NCI-H2196 (cell line): Measurements from ENCODE around the gene ERN1.

ENCODE experiments used
- DNase-seq: peaks from one replicate; lab custom pipeline; 2025; ENCODE audit not compliant: unreplicated experiment; lab: John Stamatoyannopoulos, UW

The ERN1 gene

DNA sequence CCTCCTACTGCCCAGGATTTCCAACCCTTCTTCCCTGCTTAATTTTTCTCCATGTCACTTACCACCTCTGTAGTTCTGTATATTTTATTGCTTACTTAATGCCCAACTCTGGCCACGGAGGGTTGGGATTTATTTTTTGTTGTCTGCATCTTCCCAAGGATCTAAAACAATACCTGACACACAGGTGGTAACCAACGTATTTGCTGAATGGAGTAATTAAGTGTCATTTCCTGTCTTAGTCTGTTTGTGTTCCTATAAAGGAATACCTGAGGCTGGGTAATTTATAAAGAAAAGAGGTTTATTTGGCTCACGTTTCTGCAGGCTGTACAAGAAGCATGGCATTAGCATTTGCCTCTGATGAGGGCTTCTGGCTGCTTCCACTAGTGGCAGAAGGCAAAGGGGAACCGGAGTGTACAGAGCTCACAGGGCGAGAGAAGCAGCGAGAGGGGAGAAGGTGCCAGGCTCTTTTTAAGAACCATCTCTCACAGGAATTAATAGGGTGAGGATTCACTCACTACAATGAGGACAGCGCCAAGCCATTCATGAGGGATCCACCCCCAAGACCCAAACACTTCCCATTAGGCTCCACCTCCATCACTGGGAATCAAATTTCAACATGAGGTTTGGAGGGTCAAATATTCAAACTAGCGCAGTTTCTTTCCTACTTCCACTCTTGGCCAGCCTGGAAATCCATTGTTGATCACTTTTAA lies 44.8 kb downstream of the ERN1 start:
- DNase-seq = no peak

DNA sequence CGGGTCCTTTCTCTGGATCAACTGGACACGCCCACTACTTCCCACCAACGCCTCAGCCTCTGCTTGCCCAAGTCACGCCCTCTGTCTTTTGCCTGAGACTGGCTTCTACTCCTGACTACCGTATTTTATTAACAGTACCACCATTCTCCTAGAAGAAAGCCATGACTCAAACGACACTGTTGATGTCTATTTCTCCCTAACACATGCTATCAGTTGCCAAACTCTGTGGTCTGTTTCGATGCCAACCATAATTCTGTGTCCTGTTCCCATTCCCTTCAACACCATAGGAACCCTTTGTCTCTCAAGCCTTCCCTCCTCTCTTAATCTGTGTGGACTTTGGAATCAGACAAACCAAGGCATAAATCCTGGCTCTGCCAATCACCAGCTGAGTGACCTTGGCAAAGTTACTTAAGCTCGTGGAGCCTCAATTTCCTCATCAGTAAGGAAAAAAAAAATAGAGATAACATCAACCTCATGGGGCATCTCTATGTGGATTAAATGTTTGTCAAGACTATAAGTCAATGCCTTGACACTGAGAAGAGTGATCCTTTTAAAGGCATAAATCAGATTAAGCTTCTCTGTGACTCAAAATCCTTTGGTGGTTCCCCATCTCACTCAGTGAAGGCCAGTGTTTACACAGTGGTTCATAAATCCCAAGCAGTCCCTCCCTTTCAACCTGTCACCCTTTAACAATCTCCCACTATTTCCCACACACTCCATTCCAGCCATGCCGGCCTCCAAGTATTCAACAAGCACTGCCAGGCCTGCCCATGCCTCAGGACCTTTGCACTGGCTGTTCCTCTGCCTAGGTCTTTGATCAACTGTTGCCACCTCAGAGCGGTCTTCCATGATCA lies 45.6 kb downstream of the ERN1 start:
- no peak for DNase-seq

DNA sequence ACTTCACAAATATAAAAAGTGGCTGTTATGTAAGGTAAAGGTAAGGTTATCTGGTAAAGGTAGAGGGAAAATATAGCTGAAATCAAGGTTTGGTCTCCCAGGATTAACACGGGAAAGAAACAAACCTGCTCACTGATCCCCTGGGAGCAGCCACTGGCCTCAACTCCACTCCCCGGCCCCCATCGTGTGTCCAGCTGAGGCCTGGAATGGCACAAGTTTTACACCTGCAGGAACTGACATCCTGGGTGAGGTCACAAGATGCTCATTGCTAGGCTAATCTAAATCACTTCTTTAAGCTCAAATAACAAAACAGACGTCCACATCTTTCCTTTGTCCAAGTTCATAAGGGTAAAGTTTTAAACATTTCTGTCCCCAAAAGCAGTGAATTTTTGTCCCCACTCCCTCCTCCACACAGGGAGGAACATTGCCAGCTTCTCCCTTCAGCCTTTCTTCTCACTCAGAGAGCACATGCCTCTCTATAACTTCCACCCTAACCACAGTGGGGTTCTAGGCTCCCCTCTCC lies 46.3 kb downstream of the ERN1 start:
- DNase-seq = no peak

DNA sequence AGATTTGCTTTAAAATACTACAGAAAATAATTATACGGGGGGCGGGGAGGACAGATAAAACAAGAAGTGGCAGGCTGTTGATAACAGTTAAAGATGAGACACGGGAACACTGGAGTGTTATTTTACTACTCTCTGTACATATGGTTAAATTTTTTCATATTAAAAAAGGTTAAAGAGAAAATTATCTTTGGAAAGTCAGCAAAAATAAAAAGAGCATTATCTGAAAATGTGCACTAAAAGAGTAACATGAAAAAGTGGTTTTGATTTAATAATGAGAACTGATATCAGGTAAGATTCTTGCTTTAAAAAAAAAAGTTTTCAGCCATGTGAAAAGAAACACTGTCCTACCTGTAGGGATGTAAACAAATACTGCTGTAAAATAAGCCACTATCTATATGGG lies 46.9 kb downstream of the ERN1 start:
- DNase-seq = no peak

DNA sequence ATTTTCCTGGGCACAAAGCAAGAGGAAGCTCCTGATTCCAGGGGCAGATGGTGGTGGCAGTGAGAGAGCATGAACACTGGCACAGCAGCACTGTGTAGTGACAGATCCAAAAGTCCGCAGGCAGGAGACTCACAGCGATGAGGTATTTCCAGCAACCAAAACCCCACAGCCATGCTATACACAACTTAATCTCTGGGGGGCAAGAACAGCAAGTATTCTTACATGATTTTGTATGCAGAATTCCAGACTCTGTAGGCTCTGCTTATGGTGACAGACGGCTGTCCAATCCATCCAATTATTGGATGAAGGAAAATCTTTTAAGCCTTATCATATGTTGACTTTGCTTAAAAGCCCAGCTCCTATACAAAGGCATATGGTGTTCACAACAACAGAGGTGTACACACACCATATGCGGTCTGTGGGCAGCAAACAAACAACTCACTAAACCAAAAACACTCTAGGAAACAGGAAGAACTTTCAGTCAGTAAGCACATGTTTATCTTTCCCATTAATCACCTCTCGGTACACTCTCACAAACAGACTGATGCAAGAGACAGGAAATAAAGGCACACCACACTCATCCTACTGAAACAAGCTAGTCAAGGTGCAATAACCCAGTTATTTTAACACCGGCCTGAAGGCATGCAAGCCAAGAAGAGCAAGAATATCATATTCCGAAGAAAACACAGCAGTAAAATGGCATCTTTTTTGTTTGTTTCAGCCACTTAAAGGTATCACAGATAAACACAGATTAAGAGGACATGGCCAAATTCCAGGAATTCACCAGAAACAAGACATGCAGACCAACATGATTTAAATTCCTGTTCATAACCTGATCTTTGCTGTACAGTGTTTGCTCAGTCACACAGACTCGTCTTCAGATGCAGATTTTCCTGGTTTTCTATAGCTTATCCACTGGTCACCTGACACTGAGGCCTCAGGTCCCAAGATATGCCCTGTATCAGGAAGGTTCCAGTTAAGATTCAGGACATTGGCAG lies 47.8 kb downstream of the ERN1 start:
- peak; percentile 53 for DNase-seq

DNA sequence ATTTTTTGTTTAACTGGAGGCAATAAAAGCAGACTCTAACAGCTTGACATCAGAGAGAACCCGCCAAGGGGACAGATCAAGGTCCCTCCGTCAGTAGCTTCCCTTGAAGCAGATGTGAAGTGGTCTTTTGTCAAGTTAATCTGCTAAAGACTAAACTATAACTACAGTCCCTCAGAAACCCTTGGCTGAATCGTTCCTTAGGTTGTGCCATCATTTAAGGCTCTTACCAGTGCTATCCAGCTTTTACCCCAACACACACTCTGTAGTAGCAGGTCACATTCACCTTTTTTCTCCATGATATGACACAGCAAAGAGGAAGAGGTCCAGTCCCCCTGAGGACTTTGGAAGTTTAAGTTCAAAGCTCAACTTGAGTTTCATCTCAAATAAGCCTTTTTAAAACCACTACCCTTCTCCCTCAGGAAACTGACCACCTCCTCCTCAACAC lies 49.7 kb downstream of the ERN1 start:
- no peak for DNase-seq

DNA sequence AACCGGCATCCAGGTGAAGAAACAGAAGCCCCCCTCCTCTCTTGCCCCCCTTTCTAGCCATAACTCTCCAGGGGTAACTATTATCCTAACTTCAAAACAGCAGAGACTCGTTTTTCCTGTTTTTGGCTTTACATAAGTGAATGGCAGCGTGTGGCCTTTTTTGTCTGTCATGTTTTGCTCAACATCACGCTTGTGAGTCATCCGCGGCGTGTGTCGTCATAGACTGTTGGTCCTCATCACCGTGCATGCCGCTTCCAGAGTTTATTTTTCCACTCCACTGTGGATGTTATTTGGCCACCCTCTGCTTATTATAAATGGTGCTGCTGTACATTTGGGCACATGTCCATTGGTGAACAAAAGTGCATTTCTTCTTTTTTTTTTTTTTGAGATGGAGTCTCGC lies 52.6 kb downstream of the ERN1 start:
- DNase-seq = no peak

DNA sequence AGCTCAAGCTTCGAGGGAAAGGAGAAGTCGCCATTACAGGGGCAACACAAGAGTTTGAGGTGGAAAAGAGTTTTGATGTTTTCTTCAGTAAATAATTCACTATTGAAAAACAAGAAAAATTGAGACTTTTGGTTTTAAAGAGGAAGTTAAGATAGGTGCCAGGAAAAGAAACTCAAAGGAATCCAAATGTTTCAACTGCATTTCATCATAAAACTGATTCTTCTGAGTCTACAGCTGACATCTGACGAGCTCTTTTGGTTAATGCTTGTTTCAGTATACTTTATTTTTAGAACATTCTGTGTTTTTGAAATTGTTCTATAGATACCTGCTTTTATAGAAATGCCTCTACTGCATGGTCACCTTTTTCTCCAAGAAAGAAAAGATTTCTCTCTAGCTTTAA lies 54.0 kb downstream of the ERN1 start:
- no peak for DNase-seq

DNA sequence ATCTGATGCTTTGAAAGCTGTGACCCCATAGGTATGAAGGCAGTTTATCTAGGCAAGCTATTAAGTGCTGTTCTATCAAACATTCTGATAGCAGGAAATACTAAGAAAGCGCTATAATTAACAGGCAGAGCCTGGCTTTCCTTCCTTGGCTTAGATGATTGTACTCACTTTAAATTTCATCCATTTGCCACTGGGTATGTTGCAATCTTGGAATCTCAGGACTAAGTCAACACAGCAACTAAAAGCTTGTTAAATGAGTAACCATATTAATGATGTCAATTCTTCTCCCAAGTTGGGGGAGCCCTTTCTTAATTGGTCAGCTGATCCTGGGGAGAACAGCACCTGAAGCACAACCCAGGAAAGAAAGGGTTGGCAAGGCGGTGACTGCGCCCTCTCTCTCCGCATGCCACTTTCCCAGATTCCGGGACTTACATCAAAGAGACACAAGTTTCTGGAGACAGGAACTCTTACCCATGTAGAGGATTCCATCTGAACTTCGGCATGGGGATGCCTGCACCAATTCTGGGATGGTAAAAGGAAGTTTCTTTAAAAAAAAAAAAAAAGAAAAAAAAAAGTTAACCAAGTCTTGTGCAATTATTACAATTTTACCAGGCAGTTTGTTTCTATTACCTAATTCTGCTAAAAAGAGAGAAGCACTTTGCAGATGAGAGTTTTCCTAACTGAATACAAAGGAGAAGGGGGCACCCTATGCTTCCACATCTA lies 55.1 kb downstream of the ERN1 start:
- no peak for DNase-seq

DNA sequence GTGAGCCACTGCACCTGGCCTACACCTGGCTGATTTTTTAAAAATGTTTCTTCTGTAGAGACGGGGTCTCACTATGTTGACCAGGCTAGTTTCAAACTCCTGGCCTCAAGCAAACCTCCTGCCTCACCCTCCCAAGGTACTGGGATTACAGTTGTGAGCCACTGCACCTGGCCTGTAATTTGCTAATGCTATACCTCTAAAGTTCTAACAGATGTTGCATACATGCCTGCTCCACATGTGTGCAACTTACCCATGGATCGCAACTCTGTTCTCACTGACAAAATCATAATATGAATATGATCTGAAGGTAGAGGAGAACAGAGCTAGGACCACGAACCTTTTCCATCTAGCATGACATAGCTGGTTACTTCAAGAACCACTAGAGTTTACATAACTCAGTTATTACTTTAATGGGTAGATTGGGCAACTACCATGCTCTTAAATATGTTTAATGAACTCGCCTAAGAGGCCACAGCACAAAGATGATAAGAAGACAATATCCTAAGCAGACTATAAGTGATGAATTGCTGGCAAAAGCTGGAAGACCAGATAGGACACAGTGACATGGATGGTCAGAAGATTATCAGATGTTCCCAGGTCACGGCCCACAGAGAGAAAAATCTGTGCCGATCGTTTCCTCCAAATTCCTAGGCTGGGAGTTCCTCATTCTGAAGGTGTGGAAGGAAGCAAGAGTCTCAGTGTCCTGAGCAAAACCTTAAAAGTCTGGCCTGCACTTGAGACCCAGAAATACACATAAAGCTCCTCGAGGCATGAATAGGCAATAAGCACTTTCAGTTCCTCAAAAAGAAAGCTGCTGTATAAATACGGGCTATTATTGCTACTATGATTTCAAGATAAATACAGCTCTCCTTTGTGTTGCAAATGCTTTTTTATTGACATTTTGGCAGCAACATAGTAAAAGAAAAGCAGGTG lies 55.9 kb downstream of the ERN1 start:
- DNase-seq = peak; percentile 55

DNA sequence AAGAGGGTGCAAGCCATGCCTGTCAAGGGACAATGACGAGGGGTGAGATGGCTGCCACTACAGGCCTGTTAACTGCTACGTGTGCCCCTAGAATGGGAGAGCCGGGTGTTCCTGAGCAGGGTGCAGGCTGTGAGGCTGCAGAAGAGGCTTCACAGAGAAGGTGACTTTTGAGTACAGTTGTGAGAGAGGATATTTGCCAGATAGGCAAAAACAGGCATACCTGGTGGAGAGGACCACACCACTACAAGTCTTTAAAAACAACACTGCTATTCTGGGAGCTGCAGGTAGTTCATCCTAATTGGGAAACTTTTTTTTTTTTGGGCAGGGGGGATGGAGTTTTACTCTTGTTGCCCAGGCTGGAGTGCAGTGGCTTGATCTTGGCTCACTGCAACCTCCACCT lies 58.8 kb downstream of the ERN1 start:
- DNase-seq = no peak

DNA sequence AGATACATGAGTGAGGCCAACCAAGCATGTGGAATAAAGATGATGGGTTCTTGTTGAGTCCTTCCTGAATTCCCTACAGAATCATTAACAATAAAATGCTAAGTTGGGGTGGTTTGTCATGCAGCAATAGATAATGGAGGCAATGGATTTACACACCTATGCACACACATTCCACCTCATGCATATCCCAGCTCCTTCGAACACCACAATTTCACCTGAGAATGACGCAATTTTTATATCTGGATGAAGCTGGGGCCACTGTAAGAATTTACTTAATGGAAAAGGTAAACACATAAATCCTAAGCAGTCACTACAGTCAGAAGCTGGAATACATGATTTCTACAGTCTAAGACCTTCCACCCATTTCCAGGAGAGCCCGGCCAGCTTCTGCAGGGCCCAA lies 59.7 kb downstream of the ERN1 start:
- no peak for DNase-seq

DNA sequence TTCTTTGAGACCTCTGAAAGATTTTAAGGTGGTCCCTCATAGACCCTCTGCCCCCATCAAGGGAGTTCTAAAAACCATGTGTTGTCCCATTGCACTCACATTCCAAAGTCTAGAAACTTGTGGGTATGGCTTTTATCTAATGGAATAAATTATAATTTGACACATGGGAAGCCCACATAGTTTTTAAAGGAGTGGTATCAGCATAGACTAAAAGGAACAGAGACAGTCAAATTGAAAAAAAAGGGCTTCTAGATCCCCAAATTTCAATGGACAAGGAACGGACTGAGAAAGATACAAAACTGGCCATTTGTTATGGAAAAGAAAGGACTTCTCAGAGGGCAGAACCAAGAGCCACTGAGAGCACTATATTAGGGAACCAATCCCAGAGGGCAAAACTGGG lies 60.8 kb downstream of the ERN1 start:
- no peak for DNase-seq

DNA sequence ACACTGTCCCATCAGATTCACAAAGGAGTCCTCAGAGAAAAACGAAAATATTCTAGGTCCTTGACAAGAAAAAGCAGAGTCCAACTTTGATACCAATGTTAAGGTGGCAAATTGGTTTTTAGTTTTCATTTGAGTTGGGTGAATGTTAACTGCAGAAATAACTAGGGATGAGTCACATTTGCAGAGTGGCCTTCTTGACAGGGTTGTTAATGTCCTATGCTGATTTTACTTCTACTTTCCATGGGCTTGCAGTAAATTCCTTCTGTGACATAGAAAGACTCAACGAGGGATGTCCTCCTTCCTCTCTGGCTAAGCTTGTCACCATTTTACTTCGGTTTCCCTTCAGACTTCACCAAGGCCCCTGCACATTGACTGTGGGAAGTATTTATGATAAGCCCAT lies 62.3 kb downstream of the ERN1 start:
- DNase-seq = no peak

DNA sequence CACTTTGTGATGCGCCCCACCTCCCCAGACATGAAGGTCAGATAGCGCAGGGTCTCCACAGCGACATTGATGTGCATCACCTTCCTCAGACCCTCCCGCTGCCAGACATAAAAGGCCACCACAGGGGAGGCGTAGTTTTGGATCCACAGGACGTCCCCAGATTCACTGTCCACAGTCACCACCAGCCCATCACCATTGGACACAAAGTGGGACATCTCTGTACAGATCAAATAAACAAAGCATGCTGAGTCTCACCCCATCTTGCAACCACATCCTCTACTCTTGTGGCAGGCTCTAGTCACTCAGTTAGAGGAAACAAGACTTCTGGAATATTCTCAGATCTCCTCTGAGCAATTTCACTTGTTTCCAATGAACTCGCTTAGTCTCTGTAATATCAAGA lies 63.2 kb downstream of the ERN1 start:
- DNase-seq = no peak

DNA sequence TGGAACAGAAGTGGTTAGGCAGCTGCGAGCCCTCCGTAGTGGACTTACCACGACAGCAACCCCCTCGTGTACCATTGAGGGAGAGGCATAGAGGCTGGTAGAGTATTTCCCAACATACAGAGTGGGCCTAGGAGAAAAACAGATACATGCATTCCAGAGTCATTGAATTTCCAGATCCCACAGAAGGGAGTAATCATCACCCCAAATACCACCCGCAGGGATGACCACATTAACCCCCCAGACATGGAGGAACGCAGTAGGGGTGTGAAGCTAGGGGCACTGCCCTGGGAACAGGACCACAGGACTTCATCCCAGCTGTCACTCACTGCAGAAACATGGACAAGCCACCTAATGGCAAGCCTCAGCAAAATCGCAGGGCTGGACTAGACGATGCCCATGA lies 64.8 kb downstream of the ERN1 start:
- DNase-seq = no peak

DNA sequence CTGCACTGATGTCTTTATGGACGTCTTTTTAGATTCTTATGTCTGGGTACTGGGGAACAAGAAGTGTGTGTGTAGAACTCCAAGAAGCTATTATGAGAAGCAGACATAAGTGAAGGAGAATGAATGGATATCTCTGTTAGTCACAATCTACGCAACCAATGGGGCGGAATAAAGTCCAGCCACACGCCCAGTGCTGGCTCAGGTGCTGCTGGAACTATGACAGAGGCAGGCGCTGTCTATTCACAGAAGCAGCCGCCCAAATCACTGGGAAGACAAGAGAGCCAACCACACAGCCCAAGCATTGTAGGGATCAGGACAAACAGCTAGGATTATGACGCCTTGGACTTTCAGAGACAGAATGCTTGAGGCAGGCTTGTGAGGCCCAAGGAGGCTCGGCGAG lies 65.6 kb downstream of the ERN1 start:
- no peak for DNase-seq

DNA sequence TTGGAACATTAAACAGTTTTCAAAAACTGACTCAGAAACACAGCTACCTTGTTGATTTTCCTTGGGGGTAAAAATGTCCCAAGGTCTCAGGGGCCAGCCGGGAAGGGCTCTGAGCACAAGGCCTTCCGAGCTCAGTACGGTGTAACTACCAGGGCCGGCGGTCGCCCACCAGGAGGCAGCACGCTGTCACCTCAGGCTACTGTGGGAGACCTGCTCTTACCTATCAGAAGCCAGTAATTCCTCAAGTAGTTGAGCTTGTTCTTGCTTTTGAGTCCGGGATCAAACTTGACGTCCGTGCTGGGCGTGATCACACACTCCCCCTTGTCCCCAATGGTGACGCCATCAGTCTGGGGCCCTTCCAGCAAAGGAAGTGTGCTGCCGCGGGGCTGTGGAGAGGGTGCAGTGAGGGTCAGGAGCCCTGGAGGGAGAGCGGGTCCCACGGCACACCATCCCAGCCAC lies 66.1 kb downstream of the ERN1 start:
- no peak for DNase-seq

DNA sequence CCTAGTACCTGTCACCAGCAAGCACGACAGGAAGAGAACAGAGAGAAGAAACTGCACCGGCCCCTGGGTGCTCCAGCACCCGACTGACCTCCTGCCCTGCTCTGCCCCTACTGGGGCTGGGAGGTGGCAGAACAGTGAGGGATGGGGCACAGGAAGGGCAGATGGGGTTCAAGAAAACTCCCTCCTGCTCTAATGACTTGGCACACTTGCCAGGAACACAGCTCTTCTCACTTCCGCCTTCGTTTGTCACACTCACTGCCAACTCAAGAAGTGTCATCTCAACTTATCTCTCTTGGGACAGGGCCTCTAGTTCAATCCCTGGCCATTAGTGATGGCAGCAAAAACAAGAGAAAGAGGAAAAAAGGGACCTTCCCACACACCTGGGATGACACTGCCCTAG lies 66.9 kb downstream of the ERN1 start:
- no peak for DNase-seq
